GM23338 (cell line): Measurements from ENCODE around the gene FGD3. TPM values are rescaled to one million over a fixed set of nuclear protein-coding genes. Genes with fewer than 3 reads are reported as not detected.

Experiments used
- ATAC-seq: fragments of 200-7000 bp; cut with Tn5 transposase; 3 replicates; pipeline ENCODE4 v1.9.1; 2020
- DNase-seq: peaks from one replicate; pipeline ENCODE4 v3.0.0-alpha.2; 2015; ENCODE audit warnings: low spot score
- H2AFZ ChIP-seq: fragments of 200-600 bp; sonication (generic); 2 replicates; pipeline ENCODE4 v1.8.0; 2016; ENCODE audit warnings: antibody characterized with exemption, mild to moderate bottlenecking, moderate library complexity
- H3F3A ChIP-seq: fragments of 200-600 bp; sonication (generic); replicated peaks from 2 replicates; pipeline ENCODE4 v1.8.0; 2017; ENCODE audit warnings: antibody characterized with exemption, mixed run types, low read depth
- H3K27ac ChIP-seq: fragments of 200-600 bp; sonication (generic); 2 replicates; pipeline ENCODE4 v1.6.1; 2016; ENCODE audit warnings: low read depth
- H3K27me3 ChIP-seq: fragments of 200-600 bp; sonication (generic); 2 replicates; pipeline ENCODE4 v1.8.0; 2016; ENCODE audit warnings: mild to moderate bottlenecking, mixed run types, moderate library complexity; ENCODE audit not compliant: insufficient read depth
- H3K36me3 ChIP-seq: fragments of 200-600 bp; sonication (generic); 2 replicates; pipeline ENCODE4 v1.8.0; 2016; ENCODE audit warnings: mild to moderate bottlenecking; ENCODE audit not compliant: insufficient read depth
- H3K4me1 ChIP-seq: fragments of 200-600 bp; sonication (generic); 2 replicates; pipeline ENCODE4 v1.8.0; 2016; ENCODE audit warnings: mild to moderate bottlenecking, moderate library complexity; ENCODE audit not compliant: insufficient read depth
- H3K4me2 ChIP-seq: fragments of 200-600 bp; sonication (generic); 2 replicates; pipeline ENCODE4 v1.7.1; 2017; ENCODE audit warnings: mixed run types
- H3K4me3 ChIP-seq: fragments of 200-600 bp; sonication (generic); 2 replicates; pipeline ENCODE4 v1.6.1; 2016; ENCODE audit warnings: mixed run types
- H3K79me2 ChIP-seq: fragments of 200-600 bp; sonication (generic); replicated peaks from 2 replicates; pipeline ENCODE4 v1.8.0; 2017; ENCODE audit warnings: mild to moderate bottlenecking; ENCODE audit not compliant: insufficient read depth
- H3K9me2 ChIP-seq: fragments of 200-600 bp; sonication (generic); 2 replicates; pipeline ENCODE4 v1.8.0; 2017; ENCODE audit not compliant: insufficient read depth
- H4K20me1 ChIP-seq: fragments of 200-600 bp; sonication (generic); replicated peaks from 2 replicates; pipeline ENCODE4 v1.8.0; 2017; ENCODE audit warnings: mild to moderate bottlenecking; ENCODE audit not compliant: insufficient read depth
- H3K27ac Mint-ChIP-seq: 2 replicates; pipeline ENCODE4 v1.8.0; 2020; ENCODE audit warnings: inconsistent platforms, mild to moderate bottlenecking, moderate library complexity, mixed read lengths
- H3K27me3 Mint-ChIP-seq: 3 replicates; pipeline ENCODE4 v1.8.0; 2022; ENCODE audit warnings: low read depth, mild to moderate bottlenecking, moderate library complexity, mixed read lengths, inconsistent platforms; ENCODE audit not compliant: insufficient read depth, poor library complexity
- H3K36me3 Mint-ChIP-seq: 3 replicates; pipeline ENCODE4 v1.8.0; 2021; ENCODE audit warnings: low read depth, mild to moderate bottlenecking, inconsistent platforms, moderate library complexity, mixed read lengths
- H3K4me1 Mint-ChIP-seq: 3 replicates; pipeline ENCODE4 v1.8.0; 2020; ENCODE audit warnings: mild to moderate bottlenecking, inconsistent platforms, mixed read lengths
- H3K4me3 Mint-ChIP-seq: 3 replicates; pipeline ENCODE4 v1.8.0; 2021; ENCODE audit warnings: moderate library complexity, mild to moderate bottlenecking, inconsistent platforms, mixed read lengths
- H3K9me3 Mint-ChIP-seq: 3 replicates; pipeline ENCODE4 v1.8.0; 2020; ENCODE audit warnings: moderate library complexity, mild to moderate bottlenecking, inconsistent platforms, mixed read lengths
- CREB1 ChIP-seq: fragments of 250-450 bp; sonication (Bioruptor Pico); IDR thresholded peaks from 2 replicates; pipeline ENCODE4 v1.5.0; 2020; ENCODE audit warnings: low read depth, mild to moderate bottlenecking, moderate library complexity
- EZH2 ChIP-seq: fragments of 200-600 bp; sonication (generic); IDR thresholded peaks from one replicate; pipeline ENCODE4 v1.8.0; 2017; ENCODE audit warnings: antibody characterized with exemption, mild to moderate bottlenecking, low read depth; ENCODE audit not compliant: unreplicated experiment
- EZH2phosphoT487 ChIP-seq: fragments of 200-600 bp; sonication (generic); IDR thresholded peaks from one replicate; pipeline ENCODE4 v1.8.1; 2018; ENCODE audit warnings: antibody characterized with exemption; ENCODE audit not compliant: unreplicated experiment
- JUNB ChIP-seq: IDR thresholded peaks from one replicate; pipeline ENCODE4 v1.6.1; 2016; ENCODE audit warnings: antibody characterized with exemption; ENCODE audit not compliant: unreplicated experiment
- NANOG ChIP-seq: IDR thresholded peaks from 2 replicates; pipeline ENCODE4 v1.6.1; 2016; ENCODE audit warnings: antibody characterized with exemption, borderline replicate concordance
- POLR2AphosphoS5 ChIP-seq: IDR thresholded peaks from 2 replicates; pipeline ENCODE4 v1.6.1; 2016; ENCODE audit warnings: antibody characterized with exemption, low read depth
- REST ChIP-seq: IDR thresholded peaks from one replicate; pipeline ENCODE4 v1.6.1; 2018; ENCODE audit warnings: antibody characterized with exemption; ENCODE audit not compliant: unreplicated experiment
- STAT1 ChIP-seq: IDR thresholded peaks from one replicate; pipeline ENCODE4 v1.6.1; 2016; ENCODE audit warnings: antibody characterized with exemption; ENCODE audit not compliant: unreplicated experiment
- ZNF114 ChIP-seq: fragments of 250-450 bp; sonication (Bioruptor Pico); IDR thresholded peaks from 2 replicates; pipeline ENCODE4 v1.5.0; 2020; ENCODE audit warnings: mild to moderate bottlenecking, moderate library complexity
- ZNF331 ChIP-seq: fragments of 250-450 bp; sonication (Bioruptor Pico); IDR thresholded peaks from 2 replicates; pipeline ENCODE4 v1.5.0; 2020; ENCODE audit warnings: low read depth, mild to moderate bottlenecking, moderate library complexity
- polyA plus RNA-seq: library from polyadenylated mRNA; unstranded; fragments of >200 nt; fragmentation: Nextera tagmentation; extraction: Ambion mirVana; gene quantifications from 2 replicates; pipeline ENCODE4 v1.2.1, GENCODE V29; 2016
- total RNA-seq: library from RNA; depleted of rRNA; stranded (reverse); fragments of >200 nt; shearing (Covaris generic); gene quantifications from 2 replicates; pipeline ENCODE4 v1.2.3, GENCODE V29; 2014
- TF ChIP-seq, protein P1 (sequence below): IDR thresholded peaks from 2 replicates; pipeline ENCODE4 v1.6.1; 2016; ENCODE audit warnings: antibody characterized with exemption
- TF ChIP-seq, protein P2 (sequence below), 2 experiments: fragments of 200-600 bp in 1 of 2; sonication (generic) in 1 of 2; conservative IDR thresholded peaks; 2 replicates each; pipeline versions ENCODE4 v1.5.1 to v1.6.1; 2016 to 2017; ENCODE audit warnings: antibody characterized with exemption in 2 of 2, low read depth in 2 of 2, mild to moderate bottlenecking in 2 of 2, moderate library complexity in 1 of 2
- TF ChIP-seq, protein P3 (sequence below): fragments of 250-450 bp; sonication (Bioruptor Pico); IDR thresholded peaks from 2 replicates; pipeline ENCODE4 v1.5.0; 2020; ENCODE audit warnings: mild to moderate bottlenecking, moderate library complexity

FGD3 gene
- total and polyA plus RNA-seq, 2 experiments from 2014 or later: 0.95 to 1.7 TPM

DNA sequence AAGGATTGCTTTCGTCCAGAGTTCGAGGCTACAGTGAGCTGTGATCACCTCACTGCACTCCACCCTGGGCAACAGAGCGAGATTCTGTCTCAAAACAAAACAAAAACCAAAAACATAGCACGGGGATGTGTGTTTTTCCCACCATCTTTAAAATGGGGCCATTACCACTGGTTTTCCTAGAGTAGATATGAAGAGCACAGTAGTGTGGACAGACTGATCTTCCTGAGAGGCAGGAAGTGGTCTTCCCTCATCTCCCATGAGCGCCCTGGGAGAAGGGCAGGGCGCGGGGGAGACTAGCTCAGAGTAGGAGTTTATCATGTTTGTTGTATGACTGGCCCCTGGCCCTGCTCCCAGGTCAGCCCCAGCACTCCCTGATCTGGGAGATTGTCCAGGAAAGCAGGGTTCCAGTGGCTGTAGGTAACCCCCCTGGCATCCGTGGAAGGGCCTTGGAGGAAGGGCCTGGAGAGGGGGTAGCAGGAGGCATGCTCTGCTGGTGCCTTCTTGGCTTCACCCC, 113.5 kb downstream of the FGD3 start:
- Mint-ChIP-seq H3K4me3 (no peak overlapping the region), H3K27me3 (peaks cover 24% of the 10 kb centered on the region), H3K9me3 (no peaks in the 10 kb centered on the region), H3K4me1 (peaks cover 31% of the 10 kb centered on the region), H3K27ac (no peak overlapping the region), H3K36me3 (no peaks in the 10 kb centered on the region)
- Histone ChIP-seq H3K4me1 (peaks cover 21% of the 10 kb centered on the region; the same call in 1 of the 2 replicates), H3K36me3 (no peaks in the 10 kb centered on the region), H3K27me3 (peaks cover 4% of the 10 kb centered on the region), H3K27ac (no peak overlapping the region), H4K20me1 (no peaks in the 10 kb centered on the region), H2AFZ (no peak overlapping the region), H3K4me2 (no peak overlapping the region), H3K79me2 (no peaks in the 10 kb centered on the region), H3K4me3 (no peak overlapping the region), H3F3A (0 out of 2 replicates have a peak, but pooled peaks cover 5% of the 10 kb centered on the region), H3K9me2 (no peaks in the 10 kb centered on the region)
- no peak for DNase-seq
- no peak for ATAC-seq
- TF ChIP-seq, protein P1, sequence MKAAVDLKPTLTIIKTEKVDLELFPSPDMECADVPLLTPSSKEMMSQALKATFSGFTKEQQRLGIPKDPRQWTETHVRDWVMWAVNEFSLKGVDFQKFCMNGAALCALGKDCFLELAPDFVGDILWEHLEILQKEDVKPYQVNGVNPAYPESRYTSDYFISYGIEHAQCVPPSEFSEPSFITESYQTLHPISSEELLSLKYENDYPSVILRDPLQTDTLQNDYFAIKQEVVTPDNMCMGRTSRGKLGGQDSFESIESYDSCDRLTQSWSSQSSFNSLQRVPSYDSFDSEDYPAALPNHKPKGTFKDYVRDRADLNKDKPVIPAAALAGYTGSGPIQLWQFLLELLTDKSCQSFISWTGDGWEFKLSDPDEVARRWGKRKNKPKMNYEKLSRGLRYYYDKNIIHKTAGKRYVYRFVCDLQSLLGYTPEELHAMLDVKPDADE: no peak
- TF ChIP-seq CREB1 (CRISPR knock-in tag): no peak
- TF ChIP-seq EZH2phosphoT487: no peak
- no peak for TF ChIP-seq POLR2AphosphoS5
- no peak for TF ChIP-seq JUNB
- TF ChIP-seq REST: no peak
- no peak for TF ChIP-seq NANOG
- no peak for TF ChIP-seq ZNF114 (CRISPR knock-in tag)
- TF ChIP-seq STAT1: no peak
- TF ChIP-seq, protein P2, sequence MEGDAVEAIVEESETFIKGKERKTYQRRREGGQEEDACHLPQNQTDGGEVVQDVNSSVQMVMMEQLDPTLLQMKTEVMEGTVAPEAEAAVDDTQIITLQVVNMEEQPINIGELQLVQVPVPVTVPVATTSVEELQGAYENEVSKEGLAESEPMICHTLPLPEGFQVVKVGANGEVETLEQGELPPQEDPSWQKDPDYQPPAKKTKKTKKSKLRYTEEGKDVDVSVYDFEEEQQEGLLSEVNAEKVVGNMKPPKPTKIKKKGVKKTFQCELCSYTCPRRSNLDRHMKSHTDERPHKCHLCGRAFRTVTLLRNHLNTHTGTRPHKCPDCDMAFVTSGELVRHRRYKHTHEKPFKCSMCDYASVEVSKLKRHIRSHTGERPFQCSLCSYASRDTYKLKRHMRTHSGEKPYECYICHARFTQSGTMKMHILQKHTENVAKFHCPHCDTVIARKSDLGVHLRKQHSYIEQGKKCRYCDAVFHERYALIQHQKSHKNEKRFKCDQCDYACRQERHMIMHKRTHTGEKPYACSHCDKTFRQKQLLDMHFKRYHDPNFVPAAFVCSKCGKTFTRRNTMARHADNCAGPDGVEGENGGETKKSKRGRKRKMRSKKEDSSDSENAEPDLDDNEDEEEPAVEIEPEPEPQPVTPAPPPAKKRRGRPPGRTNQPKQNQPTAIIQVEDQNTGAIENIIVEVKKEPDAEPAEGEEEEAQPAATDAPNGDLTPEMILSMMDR (conservative IDR thresholded peaks at IDR 0.05; ENCODE audit: low read depth in 2 of 2): no peak
- TF ChIP-seq, protein P3, sequence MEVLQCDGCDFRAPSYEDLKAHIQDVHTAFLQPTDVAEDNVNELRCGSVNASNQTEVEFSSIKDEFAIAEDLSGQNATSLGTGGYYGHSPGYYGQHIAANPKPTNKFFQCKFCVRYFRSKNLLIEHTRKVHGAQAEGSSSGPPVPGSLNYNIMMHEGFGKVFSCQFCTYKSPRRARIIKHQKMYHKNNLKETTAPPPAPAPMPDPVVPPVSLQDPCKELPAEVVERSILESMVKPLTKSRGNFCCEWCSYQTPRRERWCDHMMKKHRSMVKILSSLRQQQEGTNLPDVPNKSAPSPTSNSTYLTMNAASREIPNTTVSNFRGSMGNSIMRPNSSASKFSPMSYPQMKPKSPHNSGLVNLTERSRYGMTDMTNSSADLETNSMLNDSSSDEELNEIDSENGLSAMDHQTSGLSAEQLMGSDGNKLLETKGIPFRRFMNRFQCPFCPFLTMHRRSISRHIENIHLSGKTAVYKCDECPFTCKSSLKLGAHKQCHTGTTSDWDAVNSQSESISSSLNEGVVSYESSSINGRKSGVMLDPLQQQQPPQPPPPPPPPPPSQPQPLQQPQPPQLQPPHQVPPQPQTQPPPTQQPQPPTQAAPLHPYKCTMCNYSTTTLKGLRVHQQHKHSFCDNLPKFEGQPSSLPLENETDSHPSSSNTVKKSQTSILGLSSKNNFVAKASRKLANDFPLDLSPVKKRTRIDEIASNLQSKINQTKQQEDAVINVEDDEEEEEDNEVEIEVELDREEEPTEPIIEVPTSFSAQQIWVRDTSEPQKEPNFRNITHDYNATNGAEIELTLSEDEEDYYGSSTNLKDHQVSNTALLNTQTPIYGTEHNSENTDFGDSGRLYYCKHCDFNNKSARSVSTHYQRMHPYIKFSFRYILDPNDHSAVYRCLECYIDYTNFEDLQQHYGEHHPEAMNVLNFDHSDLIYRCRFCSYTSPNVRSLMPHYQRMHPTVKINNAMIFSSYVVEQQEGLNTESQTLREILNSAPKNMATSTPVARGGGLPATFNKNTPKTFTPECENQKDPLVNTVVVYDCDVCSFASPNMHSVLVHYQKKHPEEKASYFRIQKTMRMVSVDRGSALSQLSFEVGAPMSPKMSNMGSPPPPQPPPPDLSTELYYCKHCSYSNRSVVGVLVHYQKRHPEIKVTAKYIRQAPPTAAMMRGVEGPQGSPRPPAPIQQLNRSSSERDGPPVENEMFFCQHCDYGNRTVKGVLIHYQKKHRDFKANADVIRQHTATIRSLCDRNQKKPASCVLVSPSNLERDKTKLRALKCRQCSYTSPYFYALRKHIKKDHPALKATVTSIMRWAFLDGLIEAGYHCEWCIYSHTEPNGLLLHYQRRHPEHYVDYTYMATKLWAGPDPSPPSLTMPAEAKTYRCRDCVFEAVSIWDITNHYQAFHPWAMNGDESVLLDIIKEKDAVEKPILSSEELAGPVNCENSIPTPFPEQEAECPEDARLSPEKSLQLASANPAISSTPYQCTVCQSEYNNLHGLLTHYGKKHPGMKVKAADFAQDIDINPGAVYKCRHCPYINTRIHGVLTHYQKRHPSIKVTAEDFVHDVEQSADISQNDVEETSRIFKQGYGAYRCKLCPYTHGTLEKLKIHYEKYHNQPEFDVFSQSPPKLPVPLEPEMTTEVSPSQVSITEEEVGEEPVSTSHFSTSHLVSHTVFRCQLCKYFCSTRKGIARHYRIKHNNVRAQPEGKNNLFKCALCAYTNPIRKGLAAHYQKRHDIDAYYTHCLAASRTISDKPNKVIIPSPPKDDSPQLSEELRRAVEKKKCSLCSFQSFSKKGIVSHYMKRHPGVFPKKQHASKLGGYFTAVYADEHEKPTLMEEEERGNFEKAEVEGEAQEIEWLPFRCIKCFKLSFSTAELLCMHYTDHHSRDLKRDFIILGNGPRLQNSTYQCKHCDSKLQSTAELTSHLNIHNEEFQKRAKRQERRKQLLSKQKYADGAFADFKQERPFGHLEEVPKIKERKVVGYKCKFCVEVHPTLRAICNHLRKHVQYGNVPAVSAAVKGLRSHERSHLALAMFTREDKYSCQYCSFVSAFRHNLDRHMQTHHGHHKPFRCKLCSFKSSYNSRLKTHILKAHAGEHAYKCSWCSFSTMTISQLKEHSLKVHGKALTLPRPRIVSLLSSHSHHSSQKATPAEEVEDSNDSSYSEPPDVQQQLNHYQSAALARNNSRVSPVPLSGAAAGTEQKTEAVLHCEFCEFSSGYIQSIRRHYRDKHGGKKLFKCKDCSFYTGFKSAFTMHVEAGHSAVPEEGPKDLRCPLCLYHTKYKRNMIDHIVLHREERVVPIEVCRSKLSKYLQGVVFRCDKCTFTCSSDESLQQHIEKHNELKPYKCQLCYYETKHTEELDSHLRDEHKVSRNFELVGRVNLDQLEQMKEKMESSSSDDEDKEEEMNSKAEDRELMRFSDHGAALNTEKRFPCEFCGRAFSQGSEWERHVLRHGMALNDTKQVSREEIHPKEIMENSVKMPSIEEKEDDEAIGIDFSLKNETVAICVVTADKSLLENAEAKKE (CRISPR knock-in tag): no peak
- no peak for TF ChIP-seq EZH2
- no peak for TF ChIP-seq ZNF331 (CRISPR knock-in tag)
